Pancreas (tissue), 10 donors: ENCODE results near the gene APBB2. TPM values are rescaled to one million over a fixed set of nuclear protein-coding genes. Genes with fewer than 3 reads are reported as not detected.
A peak's percentile ranks its signal among the peaks of the same experiment; 100 is the strongest.

Experiments used
- ATAC-seq, 4 donors: fragments of 200-7000 bp; cut with Tn5 transposase; one replicate each; pipeline versions ENCODE4 v1.8.0 to v1.9.1; 2020; ENCODE audit warnings: mild to moderate bottlenecking in 4 of 4, moderate library complexity in 4 of 4
- DNase-seq, 6 donors: peaks; one replicate each; pipeline ENCODE4 v3.0.0-alpha.2; 2020
- FAIRE-seq: peaks from 2 replicates; lab custom pipeline; 2012; peaks lifted over from hg19 to GRCh38; lab: Jason Lieb, UNC
- H3K27ac ChIP-seq, 4 donors: fragments of 200-600 bp; sonication (generic); 1 replicate in 3 of 4; 2 replicates in 1 of 4; pipeline versions ENCODE4 v1.5.0 to v1.8.0; 2020
- H3K27me3 ChIP-seq, 4 donors: fragments of 200-600 bp; one replicate each; pipeline ENCODE4 v1.8.0; 2021
- H3K36me3 ChIP-seq, 3 donors: fragments of 200-600 bp; sonication (generic) in 1 of 3; one replicate each; pipeline versions ENCODE4 v1.5.0 to v1.8.0; 2020 to 2021
- H3K4me1 ChIP-seq, 3 donors: fragments of 200-600 bp; one replicate each; pipeline ENCODE4 v1.8.0; 2021
- H3K4me3 ChIP-seq, 4 donors: fragments of 200-600 bp; sonication (generic) in 2 of 4; one replicate each; pipeline versions ENCODE4 v1.5.0 to v1.8.0; 2020 to 2021
- H3K9me3 ChIP-seq, 4 donors: fragments of 200-600 bp; one replicate each; pipeline ENCODE4 v1.8.0; 2021
- CTCF ChIP-seq, 4 donors: fragments of 200-600 bp; sonication (generic) in 3 of 4; IDR thresholded peaks; one replicate each; pipeline versions ENCODE4 v1.5.0 to v1.8.0; 2021; ENCODE audit warnings: antibody characterized with exemption in 4 of 4
- WGBS, 2 donors: extraction: QIAGEN DNeasy Blood & Tissue Kit; methylation state at CpG; one replicate each; pipeline ENCODE4 v1.1.7; 2013; 5-methylcytosine and 5-hydroxymethylcytosine counted together
- intact Hi-C, 3 donors: fragments of 100-400 bp; cut with DNase I; formaldehyde crosslinking; loops; one replicate each; pipeline versions ENCODE4 v1.11.1 to v1.14.2; 2022
- polyA plus RNA-seq, 2 donors: library from polyadenylated mRNA; stranded (reverse); fragments of 200-250 nt; gene quantifications; one replicate each; pipeline ENCODE4 v1.2.3, GENCODE V29; 2013
- total RNA-seq, 6 donors: library from RNA; stranded (reverse); fragmentation: NEBNext Ultra II Directional in 4 of 6; extraction: Animal tissue kit (Norgen Biotek cat#: 25700) in 4 of 6; gene quantifications; one replicate each; pipeline versions ENCODE4 v1.2.1 to v1.2.4, GENCODE V29; 2021 to 2023
- donor health status: healthy with polysubstance abuse.
- donor health status: DM: no; HTN: no; CAD: no; lungs with moderate emphysema.
- donor health status: DM: no; HTN: no; CAD: no.
- donor health status: control.
- donor health status: control.
- donor health status: Bipolar disorder and iron deficiency.
- donor health status: DM: yes; HTN: yes; CAD: no.
- donor health status: DM: no; HTN: no; CAD: no.
- donor health status: DM: no; HTN: no; CAD: no.
- donor health status: DM: yes; HTN: yes; CAD: no.

Gene APBB2
- total and polyA plus RNA-seq, 8 donors, result 9.1 to 21.6 (median 11.5) TPM

- Histone ChIP-seq H3K27ac (no peak overlapping the region), H3K27me3 (no peaks in the 10 kb centered on the region), H3K36me3 (no peaks in the 10 kb centered on the region), H3K4me3 (no peak overlapping the region), H3K9me3 (no peaks in the 10 kb centered on the region), H3K4me1 (peaks cover 0 to 7% (median 0%) of the 10 kb centered on the region in 3 donors)
- no peak for DNase-seq
- 95 to 97% methylated on average over 7 of the region's 7 CpGs for WGBS, 2 donors
- intact Hi-C loops, result no loop called here
- no peak for TF ChIP-seq CTCF (IDR thresholded peaks at IDR 0.05)
- FAIRE-seq, result no peak
- ATAC-seq, result no peak
Measured at GRCh38 chr4:41122775-41123174, 91.6 kb downstream of the APBB2 start.

GRCh38 chr4:41122309-41122708, 92.0 kb downstream of the APBB2 start:
- no peak for FAIRE-seq
- no peak for ATAC-seq
- no peak for DNase-seq
- intact Hi-C loops, result no loop called here
- H3K9me3 ChIP-seq, result no peaks in the 10 kb centered on the region
- H3K36me3 ChIP-seq, result no peaks in the 10 kb centered on the region
- H3K4me3 ChIP-seq, result no peak overlapping the region
- H3K27me3 ChIP-seq, result no peaks in the 10 kb centered on the region
- H3K27ac ChIP-seq, result no peak overlapping the region
- H3K4me1 ChIP-seq, result peaks cover 0 to 7% (median 0%) of the 10 kb centered on the region in 3 donors
- no peak for TF ChIP-seq CTCF (IDR thresholded peaks at IDR 0.05)

GRCh38 chr4:41121906-41122305, 92.4 kb downstream of the APBB2 start:
- Histone ChIP-seq H3K4me3 (no peak overlapping the region), H3K27ac (no peak overlapping the region), H3K4me1 (peaks cover 0 to 7% (median 0%) of the 10 kb centered on the region in 3 donors), H3K9me3 (no peaks in the 10 kb centered on the region), H3K27me3 (no peaks in the 10 kb centered on the region), H3K36me3 (no peaks in the 10 kb centered on the region)
- ATAC-seq (no peak), FAIRE-seq (no peak), DNase-seq (no peak)
- no peak for TF ChIP-seq CTCF (IDR thresholded peaks at IDR 0.05)
- WGBS, 2 donors, result 93 to 95% methylated on average over 2 of the region's 2 CpGs
- intact Hi-C loops, result no loop called here

GRCh38 chr4:41120297-41121217, 93.8 kb downstream of the APBB2 start:
- no peak for TF ChIP-seq CTCF (IDR thresholded peaks at IDR 0.05)
- Histone ChIP-seq H3K27ac (peak overlapping the region in 2 of 4 donors; percentile 34 to 47), H3K27me3 (no peaks in the 10 kb centered on the region), H3K9me3 (no peaks in the 10 kb centered on the region), H3K4me1 (peaks cover 0 to 7% (median 0%) of the 10 kb centered on the region in 3 donors), H3K36me3 (no peaks in the 10 kb centered on the region), H3K4me3 (no peak overlapping the region)
- peak in 3 of 4 donors; percentile 68 to 81 (median 80) for ATAC-seq
- WGBS, 2 donors, result 25 to 35% methylated on average over 12 of the region's 12 CpGs
- intact Hi-C loops, result no loop called here
- peak in 3 of 6 donors; percentile 29 to 53 (median 31) for DNase-seq
- no peak for FAIRE-seq

- H3K27me3 ChIP-seq, result no peaks in the 10 kb centered on the region
- intact Hi-C loops, result no loop called here
- WGBS, 2 donors, result 62 to 64% methylated on average over 5 of the region's 5 CpGs
- ATAC-seq (peak in 1 of 4 donors; percentile 12), FAIRE-seq (no peak), DNase-seq (peak in 1 of 6 donors; percentile 31)
- H3K36me3 ChIP-seq, result no peaks in the 10 kb centered on the region
- H3K4me1 ChIP-seq, result peaks cover 0 to 2% (median 0%) of the 10 kb centered on the region in 3 donors
- TF ChIP-seq CTCF (IDR thresholded peaks at IDR 0.05), result no peak
- H3K27ac ChIP-seq, result peak overlapping the region in 2 of 4 donors; percentile 34 to 47
- H3K4me3 ChIP-seq, result no peak overlapping the region
- no peaks in the 10 kb centered on the region for H3K9me3 ChIP-seq
Measured at GRCh38 chr4:41119867-41120295, 94.5 kb downstream of the APBB2 start.
